GM23338 (cell line): ENCODE results near the gene RAB12. TPM values are rescaled to one million over a fixed set of nuclear protein-coding genes. Genes with fewer than 3 reads are reported as not detected.

ENCODE experiments used
- ATAC-seq: fragments of 200-7000 bp; cut with Tn5 transposase; 3 replicates; pipeline ENCODE4 v1.9.1; 2020
- DNase-seq: peaks from one replicate; pipeline ENCODE4 v3.0.0-alpha.2; 2015; ENCODE audit warnings: low spot score
- H2AFZ ChIP-seq: fragments of 200-600 bp; sonication (generic); 2 replicates; pipeline ENCODE4 v1.8.0; 2016; ENCODE audit warnings: antibody characterized with exemption, mild to moderate bottlenecking, moderate library complexity
- H3F3A ChIP-seq: fragments of 200-600 bp; sonication (generic); replicated peaks from 2 replicates; pipeline ENCODE4 v1.8.0; 2017; ENCODE audit warnings: antibody characterized with exemption, mixed run types, low read depth
- H3K27ac ChIP-seq: fragments of 200-600 bp; sonication (generic); 2 replicates; pipeline ENCODE4 v1.6.1; 2016; ENCODE audit warnings: low read depth
- H3K27me3 ChIP-seq: fragments of 200-600 bp; sonication (generic); 2 replicates; pipeline ENCODE4 v1.8.0; 2016; ENCODE audit warnings: mild to moderate bottlenecking, mixed run types, moderate library complexity; ENCODE audit not compliant: insufficient read depth
- H3K36me3 ChIP-seq: fragments of 200-600 bp; sonication (generic); 2 replicates; pipeline ENCODE4 v1.8.0; 2016; ENCODE audit warnings: mild to moderate bottlenecking; ENCODE audit not compliant: insufficient read depth
- H3K4me1 ChIP-seq: fragments of 200-600 bp; sonication (generic); 2 replicates; pipeline ENCODE4 v1.8.0; 2016; ENCODE audit warnings: mild to moderate bottlenecking, moderate library complexity; ENCODE audit not compliant: insufficient read depth
- H3K4me2 ChIP-seq: fragments of 200-600 bp; sonication (generic); 2 replicates; pipeline ENCODE4 v1.7.1; 2017; ENCODE audit warnings: mixed run types
- H3K4me3 ChIP-seq: fragments of 200-600 bp; sonication (generic); 2 replicates; pipeline ENCODE4 v1.6.1; 2016; ENCODE audit warnings: mixed run types
- H3K79me2 ChIP-seq: fragments of 200-600 bp; sonication (generic); replicated peaks from 2 replicates; pipeline ENCODE4 v1.8.0; 2017; ENCODE audit warnings: mild to moderate bottlenecking; ENCODE audit not compliant: insufficient read depth
- H3K9me2 ChIP-seq: fragments of 200-600 bp; sonication (generic); 2 replicates; pipeline ENCODE4 v1.8.0; 2017; ENCODE audit not compliant: insufficient read depth
- H4K20me1 ChIP-seq: fragments of 200-600 bp; sonication (generic); replicated peaks from 2 replicates; pipeline ENCODE4 v1.8.0; 2017; ENCODE audit warnings: mild to moderate bottlenecking; ENCODE audit not compliant: insufficient read depth
- H3K27ac Mint-ChIP-seq: 2 replicates; pipeline ENCODE4 v1.8.0; 2020; ENCODE audit warnings: inconsistent platforms, mild to moderate bottlenecking, moderate library complexity, mixed read lengths
- H3K27me3 Mint-ChIP-seq: 3 replicates; pipeline ENCODE4 v1.8.0; 2022; ENCODE audit warnings: low read depth, mild to moderate bottlenecking, moderate library complexity, mixed read lengths, inconsistent platforms; ENCODE audit not compliant: insufficient read depth, poor library complexity
- H3K36me3 Mint-ChIP-seq: 3 replicates; pipeline ENCODE4 v1.8.0; 2021; ENCODE audit warnings: low read depth, mild to moderate bottlenecking, inconsistent platforms, moderate library complexity, mixed read lengths
- H3K4me1 Mint-ChIP-seq: 3 replicates; pipeline ENCODE4 v1.8.0; 2020; ENCODE audit warnings: mild to moderate bottlenecking, inconsistent platforms, mixed read lengths
- H3K4me3 Mint-ChIP-seq: 3 replicates; pipeline ENCODE4 v1.8.0; 2021; ENCODE audit warnings: moderate library complexity, mild to moderate bottlenecking, inconsistent platforms, mixed read lengths
- H3K9me3 Mint-ChIP-seq: 3 replicates; pipeline ENCODE4 v1.8.0; 2020; ENCODE audit warnings: moderate library complexity, mild to moderate bottlenecking, inconsistent platforms, mixed read lengths
- CREB1 ChIP-seq: fragments of 250-450 bp; sonication (Bioruptor Pico); IDR thresholded peaks from 2 replicates; pipeline ENCODE4 v1.5.0; 2020; ENCODE audit warnings: low read depth, mild to moderate bottlenecking, moderate library complexity
- EZH2 ChIP-seq: fragments of 200-600 bp; sonication (generic); IDR thresholded peaks from one replicate; pipeline ENCODE4 v1.8.0; 2017; ENCODE audit warnings: antibody characterized with exemption, mild to moderate bottlenecking, low read depth; ENCODE audit not compliant: unreplicated experiment
- EZH2phosphoT487 ChIP-seq: fragments of 200-600 bp; sonication (generic); IDR thresholded peaks from one replicate; pipeline ENCODE4 v1.8.1; 2018; ENCODE audit warnings: antibody characterized with exemption; ENCODE audit not compliant: unreplicated experiment
- JUNB ChIP-seq: IDR thresholded peaks from one replicate; pipeline ENCODE4 v1.6.1; 2016; ENCODE audit warnings: antibody characterized with exemption; ENCODE audit not compliant: unreplicated experiment
- NANOG ChIP-seq: IDR thresholded peaks from 2 replicates; pipeline ENCODE4 v1.6.1; 2016; ENCODE audit warnings: antibody characterized with exemption, borderline replicate concordance
- POLR2AphosphoS5 ChIP-seq: IDR thresholded peaks from 2 replicates; pipeline ENCODE4 v1.6.1; 2016; ENCODE audit warnings: antibody characterized with exemption, low read depth
- STAT1 ChIP-seq: IDR thresholded peaks from one replicate; pipeline ENCODE4 v1.6.1; 2016; ENCODE audit warnings: antibody characterized with exemption; ENCODE audit not compliant: unreplicated experiment
- ZNF114 ChIP-seq: fragments of 250-450 bp; sonication (Bioruptor Pico); IDR thresholded peaks from 2 replicates; pipeline ENCODE4 v1.5.0; 2020; ENCODE audit warnings: mild to moderate bottlenecking, moderate library complexity
- ZNF331 ChIP-seq: fragments of 250-450 bp; sonication (Bioruptor Pico); IDR thresholded peaks from 2 replicates; pipeline ENCODE4 v1.5.0; 2020; ENCODE audit warnings: low read depth, mild to moderate bottlenecking, moderate library complexity
- polyA plus RNA-seq: library from polyadenylated mRNA; unstranded; fragments of >200 nt; fragmentation: Nextera tagmentation; extraction: Ambion mirVana; gene quantifications from 2 replicates; pipeline ENCODE4 v1.2.1, GENCODE V29; 2016
- total RNA-seq: library from RNA; depleted of rRNA; stranded (reverse); fragments of >200 nt; shearing (Covaris generic); gene quantifications from 2 replicates; pipeline ENCODE4 v1.2.3, GENCODE V29; 2014
- TF ChIP-seq, protein P1 (sequence below): IDR thresholded peaks from 2 replicates; pipeline ENCODE4 v1.6.1; 2016; ENCODE audit warnings: antibody characterized with exemption
- TF ChIP-seq, protein P2 (sequence below): IDR thresholded peaks from one replicate; pipeline ENCODE4 v1.6.1; 2018; ENCODE audit warnings: antibody characterized with exemption; ENCODE audit not compliant: unreplicated experiment
- TF ChIP-seq, protein P3 (sequence below), 2 experiments: fragments of 200-600 bp in 1 of 2; sonication (generic) in 1 of 2; conservative IDR thresholded peaks; 2 replicates each; pipeline versions ENCODE4 v1.5.1 to v1.6.1; 2016 to 2017; ENCODE audit warnings: antibody characterized with exemption in 2 of 2, low read depth in 2 of 2, mild to moderate bottlenecking in 2 of 2, moderate library complexity in 1 of 2
- TF ChIP-seq, protein P4 (sequence below): fragments of 250-450 bp; sonication (Bioruptor Pico); IDR thresholded peaks from 2 replicates; pipeline ENCODE4 v1.5.0; 2020; ENCODE audit warnings: mild to moderate bottlenecking, moderate library complexity

Gene RAB12
- total and polyA plus RNA-seq, 2 experiments from 2014 or later, result 16.7 to 80.4 TPM

DNA sequence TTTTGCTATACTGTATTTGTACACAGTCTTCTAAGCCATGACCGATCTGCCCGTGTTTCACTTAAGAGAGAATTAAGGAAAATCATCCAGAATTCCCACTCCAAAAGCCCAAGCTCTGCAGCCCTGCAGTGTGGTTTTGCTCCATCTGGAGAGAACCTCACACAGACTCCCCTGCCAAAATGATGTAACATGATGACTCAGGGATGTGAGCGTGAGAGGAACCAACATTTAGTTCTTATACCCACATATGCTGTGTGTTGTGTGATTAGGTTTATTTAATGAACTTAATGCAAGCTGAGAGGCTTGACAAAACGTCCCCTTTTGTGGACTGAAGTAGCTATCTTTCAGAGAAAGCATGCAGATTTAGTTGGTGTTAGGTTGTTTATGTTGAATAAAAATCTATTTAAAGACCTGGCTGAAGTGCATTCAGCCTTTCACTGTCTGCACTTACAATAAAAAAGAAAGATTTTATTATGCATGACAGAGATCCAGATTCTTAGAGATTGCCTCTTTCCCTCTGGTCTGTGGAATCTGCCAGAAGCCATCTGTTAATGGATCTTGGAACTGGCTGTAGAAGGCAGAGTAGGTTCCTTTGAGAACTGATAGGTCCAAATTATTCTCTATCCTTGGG, 6.3 kb downstream of the RAB12 start:
- DNase-seq (no peak), ATAC-seq (peak; percentile 17)
- no peak overlapping the region for H2AFZ ChIP-seq
- TF ChIP-seq STAT1 (no peak), JUNB (no peak), CREB1 (CRISPR knock-in tag) (no peak), EZH2 (no peak), NANOG (no peak), ZNF331 (no peak), EZH2phosphoT487 (no peak), POLR2AphosphoS5 (no peak), ZNF114 (CRISPR knock-in tag) (no peak)
- TF ChIP-seq, protein P1, sequence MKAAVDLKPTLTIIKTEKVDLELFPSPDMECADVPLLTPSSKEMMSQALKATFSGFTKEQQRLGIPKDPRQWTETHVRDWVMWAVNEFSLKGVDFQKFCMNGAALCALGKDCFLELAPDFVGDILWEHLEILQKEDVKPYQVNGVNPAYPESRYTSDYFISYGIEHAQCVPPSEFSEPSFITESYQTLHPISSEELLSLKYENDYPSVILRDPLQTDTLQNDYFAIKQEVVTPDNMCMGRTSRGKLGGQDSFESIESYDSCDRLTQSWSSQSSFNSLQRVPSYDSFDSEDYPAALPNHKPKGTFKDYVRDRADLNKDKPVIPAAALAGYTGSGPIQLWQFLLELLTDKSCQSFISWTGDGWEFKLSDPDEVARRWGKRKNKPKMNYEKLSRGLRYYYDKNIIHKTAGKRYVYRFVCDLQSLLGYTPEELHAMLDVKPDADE, result no peak
- TF ChIP-seq, protein P2, sequence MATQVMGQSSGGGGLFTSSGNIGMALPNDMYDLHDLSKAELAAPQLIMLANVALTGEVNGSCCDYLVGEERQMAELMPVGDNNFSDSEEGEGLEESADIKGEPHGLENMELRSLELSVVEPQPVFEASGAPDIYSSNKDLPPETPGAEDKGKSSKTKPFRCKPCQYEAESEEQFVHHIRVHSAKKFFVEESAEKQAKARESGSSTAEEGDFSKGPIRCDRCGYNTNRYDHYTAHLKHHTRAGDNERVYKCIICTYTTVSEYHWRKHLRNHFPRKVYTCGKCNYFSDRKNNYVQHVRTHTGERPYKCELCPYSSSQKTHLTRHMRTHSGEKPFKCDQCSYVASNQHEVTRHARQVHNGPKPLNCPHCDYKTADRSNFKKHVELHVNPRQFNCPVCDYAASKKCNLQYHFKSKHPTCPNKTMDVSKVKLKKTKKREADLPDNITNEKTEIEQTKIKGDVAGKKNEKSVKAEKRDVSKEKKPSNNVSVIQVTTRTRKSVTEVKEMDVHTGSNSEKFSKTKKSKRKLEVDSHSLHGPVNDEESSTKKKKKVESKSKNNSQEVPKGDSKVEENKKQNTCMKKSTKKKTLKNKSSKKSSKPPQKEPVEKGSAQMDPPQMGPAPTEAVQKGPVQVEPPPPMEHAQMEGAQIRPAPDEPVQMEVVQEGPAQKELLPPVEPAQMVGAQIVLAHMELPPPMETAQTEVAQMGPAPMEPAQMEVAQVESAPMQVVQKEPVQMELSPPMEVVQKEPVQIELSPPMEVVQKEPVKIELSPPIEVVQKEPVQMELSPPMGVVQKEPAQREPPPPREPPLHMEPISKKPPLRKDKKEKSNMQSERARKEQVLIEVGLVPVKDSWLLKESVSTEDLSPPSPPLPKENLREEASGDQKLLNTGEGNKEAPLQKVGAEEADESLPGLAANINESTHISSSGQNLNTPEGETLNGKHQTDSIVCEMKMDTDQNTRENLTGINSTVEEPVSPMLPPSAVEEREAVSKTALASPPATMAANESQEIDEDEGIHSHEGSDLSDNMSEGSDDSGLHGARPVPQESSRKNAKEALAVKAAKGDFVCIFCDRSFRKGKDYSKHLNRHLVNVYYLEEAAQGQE, result no peak
- TF ChIP-seq, protein P3, sequence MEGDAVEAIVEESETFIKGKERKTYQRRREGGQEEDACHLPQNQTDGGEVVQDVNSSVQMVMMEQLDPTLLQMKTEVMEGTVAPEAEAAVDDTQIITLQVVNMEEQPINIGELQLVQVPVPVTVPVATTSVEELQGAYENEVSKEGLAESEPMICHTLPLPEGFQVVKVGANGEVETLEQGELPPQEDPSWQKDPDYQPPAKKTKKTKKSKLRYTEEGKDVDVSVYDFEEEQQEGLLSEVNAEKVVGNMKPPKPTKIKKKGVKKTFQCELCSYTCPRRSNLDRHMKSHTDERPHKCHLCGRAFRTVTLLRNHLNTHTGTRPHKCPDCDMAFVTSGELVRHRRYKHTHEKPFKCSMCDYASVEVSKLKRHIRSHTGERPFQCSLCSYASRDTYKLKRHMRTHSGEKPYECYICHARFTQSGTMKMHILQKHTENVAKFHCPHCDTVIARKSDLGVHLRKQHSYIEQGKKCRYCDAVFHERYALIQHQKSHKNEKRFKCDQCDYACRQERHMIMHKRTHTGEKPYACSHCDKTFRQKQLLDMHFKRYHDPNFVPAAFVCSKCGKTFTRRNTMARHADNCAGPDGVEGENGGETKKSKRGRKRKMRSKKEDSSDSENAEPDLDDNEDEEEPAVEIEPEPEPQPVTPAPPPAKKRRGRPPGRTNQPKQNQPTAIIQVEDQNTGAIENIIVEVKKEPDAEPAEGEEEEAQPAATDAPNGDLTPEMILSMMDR (conservative IDR thresholded peaks at IDR 0.05; ENCODE audit: low read depth in 2 of 2), result no peak
- TF ChIP-seq, protein P4, sequence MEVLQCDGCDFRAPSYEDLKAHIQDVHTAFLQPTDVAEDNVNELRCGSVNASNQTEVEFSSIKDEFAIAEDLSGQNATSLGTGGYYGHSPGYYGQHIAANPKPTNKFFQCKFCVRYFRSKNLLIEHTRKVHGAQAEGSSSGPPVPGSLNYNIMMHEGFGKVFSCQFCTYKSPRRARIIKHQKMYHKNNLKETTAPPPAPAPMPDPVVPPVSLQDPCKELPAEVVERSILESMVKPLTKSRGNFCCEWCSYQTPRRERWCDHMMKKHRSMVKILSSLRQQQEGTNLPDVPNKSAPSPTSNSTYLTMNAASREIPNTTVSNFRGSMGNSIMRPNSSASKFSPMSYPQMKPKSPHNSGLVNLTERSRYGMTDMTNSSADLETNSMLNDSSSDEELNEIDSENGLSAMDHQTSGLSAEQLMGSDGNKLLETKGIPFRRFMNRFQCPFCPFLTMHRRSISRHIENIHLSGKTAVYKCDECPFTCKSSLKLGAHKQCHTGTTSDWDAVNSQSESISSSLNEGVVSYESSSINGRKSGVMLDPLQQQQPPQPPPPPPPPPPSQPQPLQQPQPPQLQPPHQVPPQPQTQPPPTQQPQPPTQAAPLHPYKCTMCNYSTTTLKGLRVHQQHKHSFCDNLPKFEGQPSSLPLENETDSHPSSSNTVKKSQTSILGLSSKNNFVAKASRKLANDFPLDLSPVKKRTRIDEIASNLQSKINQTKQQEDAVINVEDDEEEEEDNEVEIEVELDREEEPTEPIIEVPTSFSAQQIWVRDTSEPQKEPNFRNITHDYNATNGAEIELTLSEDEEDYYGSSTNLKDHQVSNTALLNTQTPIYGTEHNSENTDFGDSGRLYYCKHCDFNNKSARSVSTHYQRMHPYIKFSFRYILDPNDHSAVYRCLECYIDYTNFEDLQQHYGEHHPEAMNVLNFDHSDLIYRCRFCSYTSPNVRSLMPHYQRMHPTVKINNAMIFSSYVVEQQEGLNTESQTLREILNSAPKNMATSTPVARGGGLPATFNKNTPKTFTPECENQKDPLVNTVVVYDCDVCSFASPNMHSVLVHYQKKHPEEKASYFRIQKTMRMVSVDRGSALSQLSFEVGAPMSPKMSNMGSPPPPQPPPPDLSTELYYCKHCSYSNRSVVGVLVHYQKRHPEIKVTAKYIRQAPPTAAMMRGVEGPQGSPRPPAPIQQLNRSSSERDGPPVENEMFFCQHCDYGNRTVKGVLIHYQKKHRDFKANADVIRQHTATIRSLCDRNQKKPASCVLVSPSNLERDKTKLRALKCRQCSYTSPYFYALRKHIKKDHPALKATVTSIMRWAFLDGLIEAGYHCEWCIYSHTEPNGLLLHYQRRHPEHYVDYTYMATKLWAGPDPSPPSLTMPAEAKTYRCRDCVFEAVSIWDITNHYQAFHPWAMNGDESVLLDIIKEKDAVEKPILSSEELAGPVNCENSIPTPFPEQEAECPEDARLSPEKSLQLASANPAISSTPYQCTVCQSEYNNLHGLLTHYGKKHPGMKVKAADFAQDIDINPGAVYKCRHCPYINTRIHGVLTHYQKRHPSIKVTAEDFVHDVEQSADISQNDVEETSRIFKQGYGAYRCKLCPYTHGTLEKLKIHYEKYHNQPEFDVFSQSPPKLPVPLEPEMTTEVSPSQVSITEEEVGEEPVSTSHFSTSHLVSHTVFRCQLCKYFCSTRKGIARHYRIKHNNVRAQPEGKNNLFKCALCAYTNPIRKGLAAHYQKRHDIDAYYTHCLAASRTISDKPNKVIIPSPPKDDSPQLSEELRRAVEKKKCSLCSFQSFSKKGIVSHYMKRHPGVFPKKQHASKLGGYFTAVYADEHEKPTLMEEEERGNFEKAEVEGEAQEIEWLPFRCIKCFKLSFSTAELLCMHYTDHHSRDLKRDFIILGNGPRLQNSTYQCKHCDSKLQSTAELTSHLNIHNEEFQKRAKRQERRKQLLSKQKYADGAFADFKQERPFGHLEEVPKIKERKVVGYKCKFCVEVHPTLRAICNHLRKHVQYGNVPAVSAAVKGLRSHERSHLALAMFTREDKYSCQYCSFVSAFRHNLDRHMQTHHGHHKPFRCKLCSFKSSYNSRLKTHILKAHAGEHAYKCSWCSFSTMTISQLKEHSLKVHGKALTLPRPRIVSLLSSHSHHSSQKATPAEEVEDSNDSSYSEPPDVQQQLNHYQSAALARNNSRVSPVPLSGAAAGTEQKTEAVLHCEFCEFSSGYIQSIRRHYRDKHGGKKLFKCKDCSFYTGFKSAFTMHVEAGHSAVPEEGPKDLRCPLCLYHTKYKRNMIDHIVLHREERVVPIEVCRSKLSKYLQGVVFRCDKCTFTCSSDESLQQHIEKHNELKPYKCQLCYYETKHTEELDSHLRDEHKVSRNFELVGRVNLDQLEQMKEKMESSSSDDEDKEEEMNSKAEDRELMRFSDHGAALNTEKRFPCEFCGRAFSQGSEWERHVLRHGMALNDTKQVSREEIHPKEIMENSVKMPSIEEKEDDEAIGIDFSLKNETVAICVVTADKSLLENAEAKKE (CRISPR knock-in tag), result no peak
- peaks cover 6% of the 10 kb centered on the region; the same call in 1 of the 2 replicates for H3F3A ChIP-seq
- Mint-ChIP-seq H3K36me3 (peaks cover 64% of the 10 kb centered on the region), H3K4me3 (peak overlapping the region; percentile 18; the same call in 2 of the 3 replicates), H3K4me1 (peaks cover 86% of the 10 kb centered on the region), H3K9me3 (no peaks in the 10 kb centered on the region), H3K27ac (peak overlapping the region; percentile 95), H3K27me3 (peaks cover 20% of the 10 kb centered on the region)
- H3K36me3 ChIP-seq, result no peaks in the 10 kb centered on the region
- H3K27me3 ChIP-seq, result no peaks in the 10 kb centered on the region
- H3K9me2 ChIP-seq, result no peaks in the 10 kb centered on the region
- H3K4me2 ChIP-seq, result peak overlapping the region; percentile 54
- peaks cover 98% of the 10 kb centered on the region for H3K4me1 ChIP-seq
- H4K20me1 ChIP-seq, result peaks cover 22% of the 10 kb centered on the region
- peak overlapping the region; percentile 86 for H3K27ac ChIP-seq
- H3K4me3 ChIP-seq, result peak overlapping the region; percentile 36
- H3K79me2 ChIP-seq, result peaks cover 100% of the 10 kb centered on the region
